Measurements from ENCODE around the gene IL6.
"Not testable (repeated sequence)": the region's sequence is repeated elsewhere in the genome, so short reads cannot be mapped to it uniquely, and the experiment has no call there.

The IL6 gene

DNA sequence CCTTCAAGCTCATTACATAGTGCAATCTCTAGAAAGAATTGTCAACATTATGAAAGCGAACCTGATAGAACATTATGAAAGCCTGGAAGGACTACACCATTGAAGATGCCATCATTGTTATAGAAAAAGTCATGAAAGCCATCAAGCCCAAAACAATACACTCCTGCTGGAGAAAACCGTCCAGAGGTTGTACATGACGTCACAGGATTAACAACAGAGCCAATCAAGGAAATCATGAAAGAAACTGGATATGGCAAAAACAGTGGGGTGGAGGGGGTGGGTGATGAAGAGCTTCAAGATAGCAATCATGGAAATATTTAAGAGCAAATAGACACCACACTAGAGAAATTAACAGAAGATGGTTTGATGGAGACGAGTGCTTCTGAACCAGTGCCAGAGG lies 50.0 kb downstream of the IL6 start:
- in situ Hi-C loops (cut with MboI; ENCODE audit: low sequenced_read_pairs) = no loop called here

GRCh38 chr7:22779730-22780323 lies 52.8 kb downstream of the IL6 start:
- in situ Hi-C loops (cut with MboI; ENCODE audit: low sequenced_read_pairs) = not testable (repeated sequence)

DNA sequence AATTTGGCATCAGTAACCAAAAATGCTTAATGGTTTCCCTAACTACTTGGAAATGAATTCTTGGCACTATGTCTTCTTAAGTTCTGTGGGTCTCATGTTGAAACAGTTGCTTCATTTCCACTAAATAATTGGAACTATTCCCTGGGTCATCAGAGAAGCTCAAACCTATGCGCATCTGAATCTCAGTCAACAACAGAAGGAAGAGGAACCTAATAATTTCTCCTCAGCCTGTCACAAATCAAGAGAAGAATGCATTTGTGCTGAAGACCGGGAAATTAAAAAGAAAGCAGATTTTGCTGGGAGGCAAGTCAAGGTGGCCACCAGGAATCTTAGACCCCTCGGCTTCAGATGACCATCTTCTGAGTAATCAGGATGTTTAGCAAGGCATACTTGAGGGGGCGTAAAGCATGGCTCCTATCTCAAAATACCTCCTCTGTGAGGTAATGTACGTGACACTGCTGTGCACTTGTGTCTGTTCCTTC lies 54.3 kb downstream of the IL6 start:
- in situ Hi-C loops (cut with MboI; ENCODE audit: low sequenced_read_pairs) = no loop called here
